GM23338 (cell line): ENCODE results near the gene HNMT. TPM values are rescaled to one million over a fixed set of nuclear protein-coding genes. Genes with fewer than 3 reads are reported as not detected.

Experiments used
- ATAC-seq: fragments of 200-7000 bp; cut with Tn5 transposase; 3 replicates; pipeline ENCODE4 v1.9.1; 2020
- DNase-seq: peaks from one replicate; pipeline ENCODE4 v3.0.0-alpha.2; 2015; ENCODE audit warnings: low spot score
- H2AFZ ChIP-seq: fragments of 200-600 bp; sonication (generic); 2 replicates; pipeline ENCODE4 v1.8.0; 2016; ENCODE audit warnings: antibody characterized with exemption, mild to moderate bottlenecking, moderate library complexity
- H3F3A ChIP-seq: fragments of 200-600 bp; sonication (generic); replicated peaks from 2 replicates; pipeline ENCODE4 v1.8.0; 2017; ENCODE audit warnings: antibody characterized with exemption, mixed run types, low read depth
- H3K27ac ChIP-seq: fragments of 200-600 bp; sonication (generic); 2 replicates; pipeline ENCODE4 v1.6.1; 2016; ENCODE audit warnings: low read depth
- H3K27me3 ChIP-seq: fragments of 200-600 bp; sonication (generic); 2 replicates; pipeline ENCODE4 v1.8.0; 2016; ENCODE audit warnings: mild to moderate bottlenecking, mixed run types, moderate library complexity; ENCODE audit not compliant: insufficient read depth
- H3K36me3 ChIP-seq: fragments of 200-600 bp; sonication (generic); 2 replicates; pipeline ENCODE4 v1.8.0; 2016; ENCODE audit warnings: mild to moderate bottlenecking; ENCODE audit not compliant: insufficient read depth
- H3K4me1 ChIP-seq: fragments of 200-600 bp; sonication (generic); 2 replicates; pipeline ENCODE4 v1.8.0; 2016; ENCODE audit warnings: mild to moderate bottlenecking, moderate library complexity; ENCODE audit not compliant: insufficient read depth
- H3K4me2 ChIP-seq: fragments of 200-600 bp; sonication (generic); 2 replicates; pipeline ENCODE4 v1.7.1; 2017; ENCODE audit warnings: mixed run types
- H3K4me3 ChIP-seq: fragments of 200-600 bp; sonication (generic); 2 replicates; pipeline ENCODE4 v1.6.1; 2016; ENCODE audit warnings: mixed run types
- H3K79me2 ChIP-seq: fragments of 200-600 bp; sonication (generic); replicated peaks from 2 replicates; pipeline ENCODE4 v1.8.0; 2017; ENCODE audit warnings: mild to moderate bottlenecking; ENCODE audit not compliant: insufficient read depth
- H3K9me2 ChIP-seq: fragments of 200-600 bp; sonication (generic); 2 replicates; pipeline ENCODE4 v1.8.0; 2017; ENCODE audit not compliant: insufficient read depth
- H4K20me1 ChIP-seq: fragments of 200-600 bp; sonication (generic); replicated peaks from 2 replicates; pipeline ENCODE4 v1.8.0; 2017; ENCODE audit warnings: mild to moderate bottlenecking; ENCODE audit not compliant: insufficient read depth
- H3K27ac Mint-ChIP-seq: 2 replicates; pipeline ENCODE4 v1.8.0; 2020; ENCODE audit warnings: inconsistent platforms, mild to moderate bottlenecking, moderate library complexity, mixed read lengths
- H3K27me3 Mint-ChIP-seq: 3 replicates; pipeline ENCODE4 v1.8.0; 2022; ENCODE audit warnings: low read depth, mild to moderate bottlenecking, moderate library complexity, mixed read lengths, inconsistent platforms; ENCODE audit not compliant: insufficient read depth, poor library complexity
- H3K36me3 Mint-ChIP-seq: 3 replicates; pipeline ENCODE4 v1.8.0; 2021; ENCODE audit warnings: low read depth, mild to moderate bottlenecking, inconsistent platforms, moderate library complexity, mixed read lengths
- H3K4me1 Mint-ChIP-seq: 3 replicates; pipeline ENCODE4 v1.8.0; 2020; ENCODE audit warnings: mild to moderate bottlenecking, inconsistent platforms, mixed read lengths
- H3K4me3 Mint-ChIP-seq: 3 replicates; pipeline ENCODE4 v1.8.0; 2021; ENCODE audit warnings: moderate library complexity, mild to moderate bottlenecking, inconsistent platforms, mixed read lengths
- H3K9me3 Mint-ChIP-seq: 3 replicates; pipeline ENCODE4 v1.8.0; 2020; ENCODE audit warnings: moderate library complexity, mild to moderate bottlenecking, inconsistent platforms, mixed read lengths
- CREB1 ChIP-seq: fragments of 250-450 bp; sonication (Bioruptor Pico); IDR thresholded peaks from 2 replicates; pipeline ENCODE4 v1.5.0; 2020; ENCODE audit warnings: low read depth, mild to moderate bottlenecking, moderate library complexity
- EZH2phosphoT487 ChIP-seq: fragments of 200-600 bp; sonication (generic); IDR thresholded peaks from one replicate; pipeline ENCODE4 v1.8.1; 2018; ENCODE audit warnings: antibody characterized with exemption; ENCODE audit not compliant: unreplicated experiment
- JUNB ChIP-seq: IDR thresholded peaks from one replicate; pipeline ENCODE4 v1.6.1; 2016; ENCODE audit warnings: antibody characterized with exemption; ENCODE audit not compliant: unreplicated experiment
- POLR2AphosphoS5 ChIP-seq: IDR thresholded peaks from 2 replicates; pipeline ENCODE4 v1.6.1; 2016; ENCODE audit warnings: antibody characterized with exemption, low read depth
- STAT1 ChIP-seq: IDR thresholded peaks from one replicate; pipeline ENCODE4 v1.6.1; 2016; ENCODE audit warnings: antibody characterized with exemption; ENCODE audit not compliant: unreplicated experiment
- ZNF114 ChIP-seq: fragments of 250-450 bp; sonication (Bioruptor Pico); IDR thresholded peaks from 2 replicates; pipeline ENCODE4 v1.5.0; 2020; ENCODE audit warnings: mild to moderate bottlenecking, moderate library complexity
- ZNF331 ChIP-seq: fragments of 250-450 bp; sonication (Bioruptor Pico); IDR thresholded peaks from 2 replicates; pipeline ENCODE4 v1.5.0; 2020; ENCODE audit warnings: low read depth, mild to moderate bottlenecking, moderate library complexity
- polyA plus RNA-seq: library from polyadenylated mRNA; unstranded; fragments of >200 nt; fragmentation: Nextera tagmentation; extraction: Ambion mirVana; gene quantifications from 2 replicates; pipeline ENCODE4 v1.2.1, GENCODE V29; 2016
- total RNA-seq: library from RNA; depleted of rRNA; stranded (reverse); fragments of >200 nt; shearing (Covaris generic); gene quantifications from 2 replicates; pipeline ENCODE4 v1.2.3, GENCODE V29; 2014
- TF ChIP-seq, protein P1 (sequence below): IDR thresholded peaks from 2 replicates; pipeline ENCODE4 v1.6.1; 2016; ENCODE audit warnings: antibody characterized with exemption
- TF ChIP-seq, protein P2 (sequence below): IDR thresholded peaks from one replicate; pipeline ENCODE4 v1.6.1; 2018; ENCODE audit warnings: antibody characterized with exemption; ENCODE audit not compliant: unreplicated experiment

The HNMT gene
- total and polyA plus RNA-seq, 2 experiments from 2014 or later, result 3.3 to 3.4 TPM

- H3K4me2 ChIP-seq, result no peak overlapping the region
Observed at GRCh38 chr2:137928547-137929518, 35.4 kb upstream of the HNMT start.

GRCh38 chr2:137929519-137929916, 34.8 kb upstream of the HNMT start:
- no peak overlapping the region for H3K27ac Mint-ChIP-seq
- H3F3A ChIP-seq, result no peaks in the 10 kb centered on the region
- TF ChIP-seq EZH2phosphoT487 (no peak), JUNB (no peak)
- no peak overlapping the region for H3K4me2 ChIP-seq
- ATAC-seq, result no peak
- H3K9me2 ChIP-seq, result no peaks in the 10 kb centered on the region
- H3K4me1 ChIP-seq, result no peaks in the 10 kb centered on the region
- no peaks in the 10 kb centered on the region for H3K79me2 ChIP-seq
- H3K27me3 Mint-ChIP-seq, result no peaks in the 10 kb centered on the region
- no peak overlapping the region for H3K27ac ChIP-seq
- no peaks in the 10 kb centered on the region for H3K27me3 ChIP-seq
- no peaks in the 10 kb centered on the region for H3K36me3 ChIP-seq
- H2AFZ ChIP-seq, result no peak overlapping the region
- H3K4me3 Mint-ChIP-seq, result no peak overlapping the region
- no peak overlapping the region for H3K4me3 ChIP-seq
- no peak for DNase-seq
- H4K20me1 ChIP-seq, result no peaks in the 10 kb centered on the region
- H3K4me1 Mint-ChIP-seq, result no peaks in the 10 kb centered on the region
- H3K9me3 Mint-ChIP-seq, result no peaks in the 10 kb centered on the region
- no peaks in the 10 kb centered on the region for H3K36me3 Mint-ChIP-seq

More at GRCh38 chr2:137928547-137929518, 35.4 kb upstream of the HNMT start:
- TF ChIP-seq CREB1 (CRISPR knock-in tag), result no peak
- no peak for TF ChIP-seq JUNB
- TF ChIP-seq STAT1, result no peak
- no peak for TF ChIP-seq POLR2AphosphoS5
- TF ChIP-seq, protein P1, sequence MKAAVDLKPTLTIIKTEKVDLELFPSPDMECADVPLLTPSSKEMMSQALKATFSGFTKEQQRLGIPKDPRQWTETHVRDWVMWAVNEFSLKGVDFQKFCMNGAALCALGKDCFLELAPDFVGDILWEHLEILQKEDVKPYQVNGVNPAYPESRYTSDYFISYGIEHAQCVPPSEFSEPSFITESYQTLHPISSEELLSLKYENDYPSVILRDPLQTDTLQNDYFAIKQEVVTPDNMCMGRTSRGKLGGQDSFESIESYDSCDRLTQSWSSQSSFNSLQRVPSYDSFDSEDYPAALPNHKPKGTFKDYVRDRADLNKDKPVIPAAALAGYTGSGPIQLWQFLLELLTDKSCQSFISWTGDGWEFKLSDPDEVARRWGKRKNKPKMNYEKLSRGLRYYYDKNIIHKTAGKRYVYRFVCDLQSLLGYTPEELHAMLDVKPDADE, result no peak
- TF ChIP-seq ZNF331 (CRISPR knock-in tag), result no peak
- TF ChIP-seq ZNF114 (CRISPR knock-in tag), result no peak
- TF ChIP-seq, protein P2, sequence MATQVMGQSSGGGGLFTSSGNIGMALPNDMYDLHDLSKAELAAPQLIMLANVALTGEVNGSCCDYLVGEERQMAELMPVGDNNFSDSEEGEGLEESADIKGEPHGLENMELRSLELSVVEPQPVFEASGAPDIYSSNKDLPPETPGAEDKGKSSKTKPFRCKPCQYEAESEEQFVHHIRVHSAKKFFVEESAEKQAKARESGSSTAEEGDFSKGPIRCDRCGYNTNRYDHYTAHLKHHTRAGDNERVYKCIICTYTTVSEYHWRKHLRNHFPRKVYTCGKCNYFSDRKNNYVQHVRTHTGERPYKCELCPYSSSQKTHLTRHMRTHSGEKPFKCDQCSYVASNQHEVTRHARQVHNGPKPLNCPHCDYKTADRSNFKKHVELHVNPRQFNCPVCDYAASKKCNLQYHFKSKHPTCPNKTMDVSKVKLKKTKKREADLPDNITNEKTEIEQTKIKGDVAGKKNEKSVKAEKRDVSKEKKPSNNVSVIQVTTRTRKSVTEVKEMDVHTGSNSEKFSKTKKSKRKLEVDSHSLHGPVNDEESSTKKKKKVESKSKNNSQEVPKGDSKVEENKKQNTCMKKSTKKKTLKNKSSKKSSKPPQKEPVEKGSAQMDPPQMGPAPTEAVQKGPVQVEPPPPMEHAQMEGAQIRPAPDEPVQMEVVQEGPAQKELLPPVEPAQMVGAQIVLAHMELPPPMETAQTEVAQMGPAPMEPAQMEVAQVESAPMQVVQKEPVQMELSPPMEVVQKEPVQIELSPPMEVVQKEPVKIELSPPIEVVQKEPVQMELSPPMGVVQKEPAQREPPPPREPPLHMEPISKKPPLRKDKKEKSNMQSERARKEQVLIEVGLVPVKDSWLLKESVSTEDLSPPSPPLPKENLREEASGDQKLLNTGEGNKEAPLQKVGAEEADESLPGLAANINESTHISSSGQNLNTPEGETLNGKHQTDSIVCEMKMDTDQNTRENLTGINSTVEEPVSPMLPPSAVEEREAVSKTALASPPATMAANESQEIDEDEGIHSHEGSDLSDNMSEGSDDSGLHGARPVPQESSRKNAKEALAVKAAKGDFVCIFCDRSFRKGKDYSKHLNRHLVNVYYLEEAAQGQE, result no peak
- no peak overlapping the region for H3K27ac Mint-ChIP-seq
- DNase-seq (no peak), ATAC-seq (no peak)
- H3K36me3 Mint-ChIP-seq, result no peaks in the 10 kb centered on the region
- H4K20me1 ChIP-seq, result no peaks in the 10 kb centered on the region
- H3K4me3 ChIP-seq, result no peak overlapping the region
- no peaks in the 10 kb centered on the region for H3F3A ChIP-seq
- H3K27me3 Mint-ChIP-seq, result no peaks in the 10 kb centered on the region
- no peaks in the 10 kb centered on the region for H3K4me1 ChIP-seq
- H3K9me2 ChIP-seq, result no peaks in the 10 kb centered on the region
- H3K4me1 Mint-ChIP-seq, result no peaks in the 10 kb centered on the region
- H3K27ac ChIP-seq, result no peak overlapping the region
- no peaks in the 10 kb centered on the region for H3K9me3 Mint-ChIP-seq
- no peak overlapping the region for H3K4me3 Mint-ChIP-seq
- no peaks in the 10 kb centered on the region for H3K36me3 ChIP-seq
- H3K79me2 ChIP-seq, result no peaks in the 10 kb centered on the region
- H3K27me3 ChIP-seq, result no peaks in the 10 kb centered on the region
- no peak overlapping the region for H2AFZ ChIP-seq
